ENCODE data around the gene OXER1. TPM values are rescaled to one million over a fixed set of nuclear protein-coding genes. Genes with fewer than 3 reads are reported as not detected.

The OXER1 gene
- total and polyA plus RNA-seq, 2 of the 13 experiments (the other 11 are each of a cell fraction or from before 2014, with no cell fraction given), result 8.0 to 9.0 TPM

DNA sequence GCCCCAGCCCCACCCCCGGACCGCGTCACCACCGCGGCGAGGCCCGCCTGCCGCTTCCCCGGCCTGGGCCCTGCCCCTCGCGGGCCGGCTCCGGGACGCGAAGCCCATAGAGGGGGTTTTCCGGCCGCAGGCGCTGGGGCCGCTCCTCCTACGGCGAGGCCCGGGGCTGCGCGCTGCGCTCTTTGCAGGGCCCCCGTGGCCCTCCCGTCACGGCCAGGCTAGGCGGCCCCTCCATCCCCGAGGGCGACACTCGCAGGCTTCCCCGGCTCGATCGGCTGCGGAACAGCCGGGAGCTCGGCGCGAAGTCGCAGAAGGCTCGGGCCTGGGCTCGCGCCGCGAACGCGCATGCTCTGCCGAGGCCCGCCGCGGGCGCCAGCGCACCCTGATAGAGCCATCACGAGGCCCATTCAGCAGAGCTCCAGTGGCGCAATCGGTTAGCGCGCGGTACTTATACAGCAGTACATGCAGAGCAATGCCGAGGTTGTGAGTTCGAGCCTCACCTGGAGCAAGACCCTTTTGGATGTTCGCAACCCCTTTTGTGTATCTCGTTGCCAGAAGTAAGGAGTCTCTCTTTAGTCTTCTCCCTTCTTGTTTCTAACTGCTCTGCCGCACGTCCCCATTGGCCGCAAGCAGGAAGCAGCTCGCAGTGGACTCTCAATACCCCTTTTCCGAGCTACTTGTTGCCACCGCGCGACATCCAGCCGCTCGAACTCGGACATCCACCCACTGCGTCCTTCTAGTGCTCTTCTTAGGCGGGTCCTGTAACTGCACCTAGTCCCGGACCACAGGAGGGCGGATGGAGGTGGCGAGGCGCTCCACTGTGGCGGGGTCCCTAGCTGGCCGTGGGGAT lies 46.4 kb upstream of the OXER1 start (continued):
- TF ChIP-seq ZNF230 (CRISPR knock-in tag; IDR thresholded peaks at IDR 0.05) (no peak; the same call in 1 of the 2 replicates), ETS1 (CRISPR knock-in tag; IDR thresholded peaks at IDR 0.05) (peak; percentile 96), GLI4 (CRISPR knock-in tag; IDR thresholded peaks at IDR 0.05; ENCODE audit: borderline replicate concordance) (0 out of 2 replicates have a peak, but pooled peaks have one; percentile 84), ZNF766 (CRISPR knock-in tag; IDR thresholded peaks at IDR 0.05; ENCODE audit: borderline replicate concordance) (peak; percentile 96), ZFP91 (CRISPR knock-in tag; IDR thresholded peaks at IDR 0.05; ENCODE audit: borderline replicate concordance) (peak; percentile 83), NKX3-1 (CRISPR knock-in tag; IDR thresholded peaks at IDR 0.05) (peak; percentile 98), HES4 (CRISPR knock-in tag; IDR thresholded peaks at IDR 0.05; ENCODE audit: borderline replicate concordance) (peak; percentile 83), FOXA1 (IDR thresholded peaks at IDR 0.05) (no peak), FOXA1 (CRISPR knock-in tag; IDR thresholded peaks at IDR 0.05) (0 out of 2 replicates have a peak, but pooled peaks have one; percentile 25), MXD3 (CRISPR knock-in tag; IDR thresholded peaks at IDR 0.05) (peak; percentile 83), HDAC2 (CRISPR knock-in tag; IDR thresholded peaks at IDR 0.05) (peak; percentile 92), ZNF782 (CRISPR knock-in tag; IDR thresholded peaks at IDR 0.05; ENCODE audit: borderline replicate concordance) (peak; percentile 95; the same call in 1 of the 2 replicates), ZBTB7A (CRISPR knock-in tag; IDR thresholded peaks at IDR 0.05) (no peak; the same call in 1 of the 2 replicates), MBD4 (IDR thresholded peaks at IDR 0.05; ENCODE audit: borderline replicate concordance, low read length) (no peak)
- TF ChIP-seq, protein P1, sequence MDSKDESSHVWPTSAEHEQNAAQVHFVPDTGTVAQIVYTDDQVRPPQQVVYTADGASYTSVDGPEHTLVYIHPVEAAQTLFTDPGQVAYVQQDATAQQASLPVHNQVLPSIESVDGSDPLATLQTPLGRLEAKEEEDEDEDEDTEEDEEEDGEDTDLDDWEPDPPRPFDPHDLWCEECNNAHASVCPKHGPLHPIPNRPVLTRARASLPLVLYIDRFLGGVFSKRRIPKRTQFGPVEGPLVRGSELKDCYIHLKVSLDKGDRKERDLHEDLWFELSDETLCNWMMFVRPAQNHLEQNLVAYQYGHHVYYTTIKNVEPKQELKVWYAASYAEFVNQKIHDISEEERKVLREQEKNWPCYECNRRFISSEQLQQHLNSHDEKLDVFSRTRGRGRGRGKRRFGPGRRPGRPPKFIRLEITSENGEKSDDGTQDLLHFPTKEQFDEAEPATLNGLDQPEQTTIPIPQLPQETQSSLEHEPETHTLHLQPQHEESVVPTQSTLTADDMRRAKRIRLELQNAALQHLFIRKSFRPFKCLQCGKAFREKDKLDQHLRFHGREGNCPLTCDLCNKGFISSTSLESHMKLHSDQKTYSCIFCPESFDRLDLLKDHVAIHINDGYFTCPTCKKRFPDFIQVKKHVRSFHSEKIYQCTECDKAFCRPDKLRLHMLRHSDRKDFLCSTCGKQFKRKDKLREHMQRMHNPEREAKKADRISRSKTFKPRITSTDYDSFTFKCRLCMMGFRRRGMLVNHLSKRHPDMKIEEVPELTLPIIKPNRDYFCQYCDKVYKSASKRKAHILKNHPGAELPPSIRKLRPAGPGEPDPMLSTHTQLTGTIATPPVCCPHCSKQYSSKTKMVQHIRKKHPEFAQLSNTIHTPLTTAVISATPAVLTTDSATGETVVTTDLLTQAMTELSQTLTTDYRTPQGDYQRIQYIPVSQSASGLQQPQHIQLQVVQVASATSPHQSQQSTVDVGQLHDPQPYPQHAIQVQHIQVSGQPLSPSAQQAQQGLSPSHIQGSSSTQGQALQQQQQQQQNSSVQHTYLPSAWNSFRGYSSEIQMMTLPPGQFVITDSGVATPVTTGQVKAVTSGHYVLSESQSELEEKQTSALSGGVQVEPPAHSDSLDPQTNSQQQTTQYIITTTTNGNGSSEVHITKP (CRISPR knock-in tag; IDR thresholded peaks at IDR 0.05; ENCODE audit: low read depth), result peak; percentile 60; the same call in 1 of the 2 replicates
- TF ChIP-seq, protein P2, sequence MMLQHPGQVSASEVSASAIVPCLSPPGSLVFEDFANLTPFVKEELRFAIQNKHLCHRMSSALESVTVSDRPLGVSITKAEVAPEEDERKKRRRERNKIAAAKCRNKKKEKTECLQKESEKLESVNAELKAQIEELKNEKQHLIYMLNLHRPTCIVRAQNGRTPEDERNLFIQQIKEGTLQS (CRISPR knock-in tag; IDR thresholded peaks at IDR 0.05), result no peak; the same call in none of the 2 replicates
- TF ChIP-seq, protein P3, sequence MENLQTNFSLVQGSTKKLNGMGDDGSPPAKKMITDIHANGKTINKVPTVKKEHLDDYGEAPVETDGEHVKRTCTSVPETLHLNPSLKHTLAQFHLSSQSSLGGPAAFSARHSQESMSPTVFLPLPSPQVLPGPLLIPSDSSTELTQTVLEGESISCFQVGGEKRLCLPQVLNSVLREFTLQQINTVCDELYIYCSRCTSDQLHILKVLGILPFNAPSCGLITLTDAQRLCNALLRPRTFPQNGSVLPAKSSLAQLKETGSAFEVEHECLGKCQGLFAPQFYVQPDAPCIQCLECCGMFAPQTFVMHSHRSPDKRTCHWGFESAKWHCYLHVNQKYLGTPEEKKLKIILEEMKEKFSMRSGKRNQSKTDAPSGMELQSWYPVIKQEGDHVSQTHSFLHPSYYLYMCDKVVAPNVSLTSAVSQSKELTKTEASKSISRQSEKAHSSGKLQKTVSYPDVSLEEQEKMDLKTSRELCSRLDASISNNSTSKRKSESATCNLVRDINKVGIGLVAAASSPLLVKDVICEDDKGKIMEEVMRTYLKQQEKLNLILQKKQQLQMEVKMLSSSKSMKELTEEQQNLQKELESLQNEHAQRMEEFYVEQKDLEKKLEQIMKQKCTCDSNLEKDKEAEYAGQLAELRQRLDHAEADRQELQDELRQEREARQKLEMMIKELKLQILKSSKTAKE (CRISPR knock-in tag; IDR thresholded peaks at IDR 0.05; ENCODE audit: borderline replicate concordance), result no peak; the same call in 1 of the 2 replicates
- TF ChIP-seq, protein P4, sequence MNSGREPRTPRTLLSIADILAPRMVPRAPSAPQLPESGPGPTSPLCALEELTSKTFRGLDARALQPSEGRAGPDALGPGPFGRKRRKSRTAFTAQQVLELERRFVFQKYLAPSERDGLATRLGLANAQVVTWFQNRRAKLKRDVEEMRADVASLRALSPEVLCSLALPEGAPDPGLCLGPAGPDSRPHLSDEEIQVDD (CRISPR knock-in tag; IDR thresholded peaks at IDR 0.05; ENCODE audit: borderline replicate concordance), result peak; percentile 72; the same call in 1 of the 2 replicates
